Measurements from ENCODE around the gene VRK1. TPM values are rescaled to one million over a fixed set of nuclear protein-coding genes. Genes with fewer than 3 reads are reported as not detected.

The VRK1 gene
- total and polyA plus RNA-seq, 5 experiments from 2014 or later = 36.3 to 41.4 (median 39.4) TPM

DNA sequence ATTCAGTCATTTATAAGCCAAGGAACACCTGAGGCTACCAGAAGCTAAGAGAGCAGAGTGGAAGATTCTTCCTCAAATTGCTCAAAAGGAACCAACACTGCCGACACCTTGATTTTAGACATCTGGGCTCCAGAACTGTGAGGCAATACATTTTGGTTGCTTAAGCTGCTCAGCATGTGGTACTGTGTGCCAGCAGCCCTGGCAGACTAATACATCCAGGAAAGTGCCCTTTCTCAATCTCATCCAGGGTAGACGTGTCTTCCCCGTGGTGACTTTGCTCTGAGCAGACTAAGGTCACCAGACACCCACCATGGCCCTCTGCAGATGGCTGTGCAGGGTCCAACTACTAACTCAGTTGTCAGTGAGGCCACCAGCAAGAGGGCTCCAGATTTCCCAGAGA is 122.8 kb downstream of the VRK1 start:
- Mint-ChIP-seq H3K27ac (no peak overlapping the region), H3K4me1 (peaks cover 0 to 8% (median 1%) of the 10 kb centered on the region in 4 donors), H3K36me3 (peaks cover 0 to 33% (median 17%) of the 10 kb centered on the region in 3 donors), H3K4me3 (no peak overlapping the region), H3K27me3 (no peaks in the 10 kb centered on the region), H3K9me3 (peaks cover 0 to 17% (median 4%) of the 10 kb centered on the region in 9 donors)
- POLR2A ChIA-PET = no interaction called here
- ATAC-seq (no peak), DNase-seq (no peak)

DNA sequence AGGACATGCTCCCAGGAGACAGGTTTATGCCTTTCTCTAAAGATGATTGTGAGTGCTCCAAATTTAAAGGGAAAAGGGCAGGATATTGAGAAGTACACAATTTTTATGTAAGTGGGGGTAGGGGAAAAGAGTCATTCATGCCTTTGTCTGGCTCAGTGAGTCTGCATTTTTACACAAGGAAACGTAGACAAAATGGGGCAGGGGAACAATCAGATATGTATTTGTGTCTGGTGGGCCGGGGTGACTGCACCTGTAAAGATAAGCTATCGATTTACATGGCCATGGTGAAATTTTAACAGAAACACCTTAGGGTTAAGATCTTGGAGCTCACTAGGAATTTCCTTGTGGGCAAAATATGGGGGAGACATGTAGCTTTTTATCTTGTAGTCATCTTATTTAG is 123.6 kb downstream of the VRK1 start:
- no peak overlapping the region for H3K27ac Mint-ChIP-seq
- no peaks in the 10 kb centered on the region for H3K27me3 Mint-ChIP-seq
- H3K4me3 Mint-ChIP-seq = no peak overlapping the region
- H3K36me3 Mint-ChIP-seq = peaks cover 0 to 27% (median 17%) of the 10 kb centered on the region in 3 donors
- DNase-seq = no peak
- peaks cover 0 to 17% (median 2%) of the 10 kb centered on the region in 9 donors for H3K9me3 Mint-ChIP-seq
- POLR2A ChIA-PET = no interaction called here
- H3K4me1 Mint-ChIP-seq = peaks cover 0 to 6% (median 1%) of the 10 kb centered on the region in 4 donors
- no peak for ATAC-seq

- peak overlapping the region in 2 of 10 donors; percentile 55 to 76 for H3K27ac Mint-ChIP-seq
- no peak overlapping the region for H3K4me3 Mint-ChIP-seq
- ATAC-seq (no peak), DNase-seq (no peak)
- H3K27me3 Mint-ChIP-seq = no peaks in the 10 kb centered on the region
- H3K4me1 Mint-ChIP-seq = peaks cover 0 to 2% (median 0%) of the 10 kb centered on the region in 4 donors
- POLR2A ChIA-PET = no interaction called here
- peaks cover 0 to 17% (median 2%) of the 10 kb centered on the region in 9 donors for H3K9me3 Mint-ChIP-seq
- H3K36me3 Mint-ChIP-seq = peaks cover 0 to 26% (median 17%) of the 10 kb centered on the region in 3 donors
Measured at GRCh38 chr14:96922986-96923385, 125.8 kb downstream of the VRK1 start.

DNA sequence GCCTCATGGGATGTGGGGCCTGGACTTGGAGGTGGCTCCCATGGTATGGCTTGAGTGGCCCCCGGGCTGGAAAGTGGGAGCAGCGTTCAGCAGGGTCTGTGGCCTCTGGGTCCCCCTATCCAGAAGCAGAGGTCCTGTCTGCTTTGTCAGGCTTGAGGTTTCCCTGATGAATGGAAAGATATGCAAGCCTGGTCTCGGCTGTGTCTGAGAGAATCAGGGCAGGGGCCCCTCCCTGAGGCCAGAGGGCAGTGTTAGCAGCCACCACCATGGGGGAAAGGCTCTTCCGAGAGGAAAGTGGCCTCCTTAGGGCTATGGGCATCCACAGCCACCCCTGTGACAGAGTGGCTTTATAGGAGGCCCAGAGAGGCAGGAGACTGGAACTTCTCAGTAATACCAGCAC is 128.2 kb downstream of the VRK1 start:
- Mint-ChIP-seq H3K27ac (no peak overlapping the region), H3K9me3 (peaks cover 0 to 17% (median 2%) of the 10 kb centered on the region in 9 donors), H3K4me1 (peaks cover 0 to 2% (median under 1%) of the 10 kb centered on the region in 4 donors), H3K36me3 (peaks cover 0 to 20% (median 17%) of the 10 kb centered on the region in 3 donors), H3K4me3 (no peak overlapping the region), H3K27me3 (no peaks in the 10 kb centered on the region)
- DNase-seq = no peak
- no peak for ATAC-seq
- POLR2A ChIA-PET = no interaction called here

- POLR2A ChIA-PET = no interaction called here
- Mint-ChIP-seq H3K27me3 (no peaks in the 10 kb centered on the region), H3K36me3 (peaks cover 0 to 14% (median 11%) of the 10 kb centered on the region in 3 donors), H3K27ac (no peak overlapping the region), H3K4me1 (peaks cover 0 to 2% (median under 1%) of the 10 kb centered on the region in 4 donors), H3K4me3 (no peak overlapping the region), H3K9me3 (peaks cover 0 to 12% (median 0%) of the 10 kb centered on the region in 9 donors)
- DNase-seq = no peak
- no peak for ATAC-seq
Measured at GRCh38 chr14:96926001-96926400, 128.8 kb downstream of the VRK1 start.

GRCh38 chr14:96928779-96929380 is 131.7 kb downstream of the VRK1 start:
- no peaks in the 10 kb centered on the region for H3K9me3 Mint-ChIP-seq
- H3K27me3 Mint-ChIP-seq = no peaks in the 10 kb centered on the region
- H3K36me3 Mint-ChIP-seq = peaks cover 0 to 2% (median 0%) of the 10 kb centered on the region in 3 donors
- DNase-seq (no peak), ATAC-seq (no peak)
- H3K4me3 Mint-ChIP-seq = no peak overlapping the region
- POLR2A ChIA-PET = no interaction called here
- H3K4me1 Mint-ChIP-seq = peaks cover 0 to 2% (median under 1%) of the 10 kb centered on the region in 4 donors
- H3K27ac Mint-ChIP-seq = no peak overlapping the region

DNA sequence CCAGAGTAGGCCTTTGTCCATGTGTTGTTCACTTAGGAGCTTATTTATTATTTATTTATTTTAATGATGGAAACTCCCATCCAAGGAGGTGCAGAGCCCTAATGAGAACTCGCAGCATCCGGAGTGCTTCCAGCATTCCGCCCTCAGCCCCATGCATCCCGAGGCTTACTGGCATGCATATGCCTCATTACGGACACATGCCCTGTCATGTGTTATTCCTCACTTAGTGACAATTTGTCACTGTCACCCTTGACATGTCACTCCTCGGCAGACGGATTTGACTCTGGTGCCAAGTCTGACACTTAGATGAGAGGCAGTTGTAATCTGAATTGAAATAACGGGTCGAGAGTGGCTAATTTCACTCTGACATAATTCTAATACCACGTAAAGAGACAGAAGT is 132.8 kb downstream of the VRK1 start:
- peaks cover 0 to 2% (median 0%) of the 10 kb centered on the region in 3 donors for H3K36me3 Mint-ChIP-seq
- no peak overlapping the region for H3K27ac Mint-ChIP-seq
- ATAC-seq (no peak), DNase-seq (no peak)
- no peaks in the 10 kb centered on the region for H3K27me3 Mint-ChIP-seq
- peaks cover 0 to 2% (median under 1%) of the 10 kb centered on the region in 4 donors for H3K4me1 Mint-ChIP-seq
- H3K4me3 Mint-ChIP-seq = no peak overlapping the region
- H3K9me3 Mint-ChIP-seq = no peaks in the 10 kb centered on the region
- POLR2A ChIA-PET = no interaction called here

DNA sequence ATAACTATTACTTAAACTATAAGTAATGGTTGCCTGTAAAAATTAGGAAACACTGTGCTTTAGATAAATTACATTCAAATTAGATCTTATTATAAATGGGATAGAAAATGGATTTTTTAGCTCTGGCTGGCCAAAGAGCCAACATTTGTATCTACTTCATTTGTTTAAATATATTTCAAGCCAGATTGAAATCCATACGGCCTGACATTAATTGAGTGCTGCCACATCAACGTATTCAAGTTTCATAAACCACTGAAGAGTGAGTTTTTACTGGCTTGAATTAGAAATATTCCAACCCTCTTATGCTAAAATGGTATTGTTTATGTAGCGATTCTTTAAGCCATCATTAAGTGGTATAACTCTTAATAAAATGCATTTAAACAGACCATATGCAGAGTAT is 133.3 kb downstream of the VRK1 start:
- Mint-ChIP-seq H3K36me3 (peaks cover 0 to 2% (median 0%) of the 10 kb centered on the region in 3 donors), H3K27me3 (no peaks in the 10 kb centered on the region), H3K9me3 (no peaks in the 10 kb centered on the region), H3K27ac (no peak overlapping the region), H3K4me3 (no peak overlapping the region), H3K4me1 (peaks cover 0 to 4% (median under 1%) of the 10 kb centered on the region in 4 donors)
- no peak for ATAC-seq
- DNase-seq = no peak
- POLR2A ChIA-PET = no interaction called here
